GM19463 (cell line): ENCODE data around the gene SRP54.
"Not testable (repeated sequence)": the region's sequence is repeated elsewhere in the genome, so short reads cannot be mapped to it uniquely, and the experiment has no call there.

ENCODE experiments used
- ATAC-seq: cut with Tn5 transposase; IDR thresholded peaks from one replicate; pipeline ENCODE4 v1.9.1; 2021; ENCODE audit warnings: mild to moderate bottlenecking, moderate library complexity; ENCODE audit not compliant: unreplicated experiment

Gene SRP54

DNA sequence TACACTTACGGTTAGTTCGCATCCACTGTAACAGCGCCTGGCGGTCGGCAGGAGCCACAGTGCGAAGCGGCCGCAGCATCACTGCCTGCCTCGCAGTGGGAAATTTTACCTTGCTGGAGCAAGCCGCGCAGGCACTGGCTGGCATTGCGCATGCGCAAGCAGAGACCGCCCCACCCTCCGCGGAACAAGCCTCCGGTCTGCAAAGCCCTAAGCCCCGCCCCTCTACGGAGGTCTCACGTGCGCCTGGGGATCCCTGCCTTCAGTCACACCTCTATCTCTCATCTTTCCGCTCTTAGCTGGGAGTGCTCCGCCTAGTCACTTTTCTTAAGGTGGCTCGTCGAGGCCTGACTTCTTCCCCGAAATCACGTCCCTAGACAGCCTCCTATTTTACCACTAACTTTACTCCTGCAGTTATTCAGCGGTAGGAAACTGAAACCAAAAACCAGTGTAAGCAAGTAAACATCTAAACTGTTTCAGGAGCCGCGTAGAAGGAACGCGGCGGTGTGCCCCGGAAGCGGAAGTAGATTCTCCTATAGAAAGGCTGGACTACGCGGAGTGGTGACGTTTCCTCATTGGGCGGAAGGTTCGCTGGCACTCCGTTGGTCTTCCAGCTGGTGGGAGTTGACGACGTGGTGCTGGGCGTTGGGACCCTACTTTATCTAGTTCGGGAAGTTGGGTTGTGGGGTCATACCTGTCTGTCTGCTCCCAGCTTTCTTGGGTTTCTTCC, at the start of gene SRP54:
Gene SRP54, plus strand, starts transcription at position 572 of the 727 bp plus-strand sequence. CDS start 13,718 bp downstream, outside the sequence.
- ATAC-seq: peak; percentile 82

DNA sequence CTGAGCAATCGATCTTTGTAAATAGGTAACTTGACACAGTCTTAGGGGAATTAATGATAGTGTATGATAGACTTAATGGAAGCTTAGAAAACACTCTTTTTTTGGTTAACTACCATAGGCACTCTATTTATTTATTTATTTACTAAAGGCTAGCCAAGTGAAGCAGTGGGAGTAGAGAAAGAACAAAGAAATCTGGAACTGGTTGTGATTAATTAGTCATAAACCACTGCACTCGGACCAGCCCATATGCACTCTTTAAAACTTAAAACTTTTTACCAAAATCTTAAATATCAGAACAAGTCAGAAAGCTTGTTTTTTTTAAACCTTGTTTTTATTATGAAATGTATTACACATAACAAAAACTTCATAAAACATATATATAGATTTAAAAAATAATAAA, 49.5 kb upstream of the SRP54 start:
- no peak for ATAC-seq

DNA sequence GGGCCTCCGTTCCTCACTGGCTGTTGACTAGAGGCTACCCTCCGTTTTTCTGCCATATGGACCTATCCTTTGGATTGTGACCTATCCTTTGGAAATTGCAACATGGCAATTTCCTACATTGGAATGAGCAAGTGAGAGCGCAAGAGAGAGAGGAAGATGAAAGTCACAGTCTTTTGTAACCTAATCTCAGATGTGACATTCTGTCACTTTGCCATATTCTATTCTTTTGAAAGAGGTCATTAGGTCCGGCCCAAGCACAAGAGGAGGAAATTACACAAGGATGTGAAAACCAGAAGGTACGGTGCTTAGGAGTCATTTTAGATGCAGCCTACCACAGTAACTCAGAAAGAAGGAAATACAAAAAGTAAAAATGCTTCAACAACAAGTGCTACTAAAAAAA, 47.3 kb upstream of the SRP54 start:
- ATAC-seq: no peak

DNA sequence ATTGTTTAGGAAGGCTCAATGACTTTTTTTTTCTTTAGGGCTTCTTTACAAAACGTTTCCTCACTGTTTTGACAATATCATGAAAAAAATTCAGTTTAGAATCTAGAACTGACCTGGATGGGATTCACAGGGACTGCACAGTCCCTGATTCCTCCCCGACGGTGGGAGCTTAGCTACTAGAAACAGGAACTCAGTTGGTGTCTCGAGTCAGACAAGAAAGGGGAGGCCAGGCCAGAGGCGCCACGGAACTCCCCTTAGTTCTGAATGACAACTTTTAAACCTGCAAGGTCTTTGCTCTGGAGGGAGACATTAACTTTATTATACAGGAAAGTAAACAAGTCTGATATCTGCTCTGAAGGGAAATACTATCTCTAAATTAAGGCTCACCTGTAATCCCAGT, 45.4 kb upstream of the SRP54 start:
- no peak for ATAC-seq

DNA sequence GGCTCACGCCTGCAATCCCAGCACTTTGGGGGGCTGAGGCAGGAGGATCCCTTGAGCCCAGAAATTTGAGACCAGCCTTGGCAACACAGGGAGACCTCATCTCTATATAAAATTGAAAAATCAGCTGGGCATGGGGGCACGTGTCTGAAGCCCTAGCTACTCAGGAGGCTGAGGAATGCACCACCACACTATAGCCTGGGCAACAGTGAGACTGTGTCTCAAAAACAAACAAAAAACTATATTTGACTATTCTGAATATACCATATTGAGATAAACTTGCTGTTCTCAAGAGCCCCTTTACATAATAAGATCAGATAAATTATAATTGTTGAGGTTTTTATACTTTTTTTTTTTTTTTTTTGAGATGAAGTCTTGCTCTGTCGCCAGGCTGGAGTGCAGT, 44.9 kb upstream of the SRP54 start:
- ATAC-seq: no peak

DNA sequence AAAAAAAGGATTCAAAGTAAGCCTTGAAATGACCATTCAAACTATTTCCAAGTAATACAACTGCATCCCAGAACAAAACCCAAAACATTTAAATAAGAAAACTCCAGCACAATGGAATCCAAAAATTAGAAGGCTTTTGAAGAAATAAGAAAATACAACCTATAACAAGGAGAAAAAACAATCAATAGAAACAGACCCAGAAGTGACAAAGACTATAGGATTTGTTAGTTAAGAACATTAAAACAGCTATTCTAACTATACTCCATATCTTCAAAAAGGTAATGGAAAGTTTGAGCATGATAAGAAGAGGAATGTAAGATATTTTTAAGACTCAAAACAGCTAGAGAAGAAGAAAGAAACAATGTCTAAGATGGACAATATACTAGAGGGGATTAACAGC, 39.3 kb upstream of the SRP54 start:
- ATAC-seq: no peak

DNA sequence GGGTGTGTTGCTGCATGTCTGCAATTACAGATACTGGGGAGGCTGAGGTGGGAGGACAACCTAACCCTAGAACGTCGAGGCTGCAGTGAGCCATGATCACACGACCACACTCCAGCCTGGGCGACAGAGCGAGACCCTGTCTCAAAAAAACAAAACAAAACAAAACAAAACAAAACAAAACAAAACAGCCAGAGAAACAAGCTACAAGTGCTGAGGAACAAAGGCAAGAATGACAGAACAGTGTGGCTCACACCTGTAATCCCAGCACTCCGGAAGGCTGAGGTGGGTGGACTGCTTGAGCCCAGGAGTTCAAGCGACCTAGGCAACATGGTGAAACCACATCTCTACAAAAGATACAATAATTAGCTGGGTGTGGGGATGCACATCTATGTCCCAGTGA, 38.0 kb upstream of the SRP54 start:
- ATAC-seq: no peak

DNA sequence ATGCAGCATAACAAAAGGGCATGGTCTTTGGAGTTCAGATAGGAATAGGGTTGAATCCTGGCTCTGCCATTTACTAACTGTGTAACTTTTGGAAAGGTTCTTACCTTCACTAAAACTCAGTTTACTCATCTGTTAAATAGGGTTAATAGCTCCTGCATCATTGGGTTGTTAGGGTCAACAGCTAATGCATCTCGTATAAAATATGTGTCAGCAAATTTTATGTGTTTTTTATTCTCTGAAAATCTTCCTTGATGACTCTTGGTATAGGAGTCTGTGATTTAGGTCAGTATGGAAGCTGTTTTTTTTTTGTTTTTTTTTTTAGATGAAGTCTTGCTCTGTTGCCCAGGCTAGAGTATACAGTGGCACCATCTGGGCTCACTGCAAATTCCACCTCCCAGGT, 36.1 kb upstream of the SRP54 start:
- no peak for ATAC-seq

DNA sequence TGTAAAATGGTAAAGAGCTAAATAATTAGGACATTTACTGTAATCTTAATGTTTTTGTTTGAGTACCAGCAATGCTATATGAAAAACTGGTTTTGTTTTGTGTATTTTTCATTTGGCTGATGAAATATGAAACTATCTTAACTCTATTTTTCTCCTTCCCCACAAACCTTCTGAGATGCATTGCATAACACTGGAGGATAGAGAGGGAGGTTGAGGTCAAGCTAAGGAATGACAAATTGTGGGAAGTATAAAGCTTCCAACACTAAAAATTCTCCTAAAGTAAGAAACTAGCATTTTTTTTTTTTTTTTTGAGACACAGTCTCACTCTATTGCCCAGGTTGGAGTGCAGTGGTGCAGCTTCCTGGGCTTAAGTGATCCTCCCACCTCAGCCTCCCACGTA, 31.5 kb upstream of the SRP54 start:
- no peak for ATAC-seq

DNA sequence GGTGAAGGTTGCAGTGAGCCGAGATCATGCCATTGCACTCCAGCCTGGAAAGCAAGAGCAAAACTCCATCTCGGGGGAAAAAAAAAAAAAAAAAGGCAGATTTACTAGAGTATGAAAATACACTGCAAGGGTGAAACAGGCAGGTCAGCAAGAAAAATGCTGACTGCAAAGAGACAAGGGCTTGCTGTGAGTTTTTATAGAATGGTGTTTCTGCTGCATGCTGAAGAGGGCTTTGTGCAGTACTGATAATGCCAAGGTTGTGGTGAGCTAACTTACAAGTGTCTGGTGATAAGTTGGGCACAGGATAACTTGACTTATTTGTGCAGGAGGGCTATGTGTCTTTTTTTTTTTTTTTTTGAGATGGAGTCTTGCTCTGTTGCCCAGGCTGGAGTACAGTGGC, 25.9 kb upstream of the SRP54 start:
- no peak for ATAC-seq

DNA sequence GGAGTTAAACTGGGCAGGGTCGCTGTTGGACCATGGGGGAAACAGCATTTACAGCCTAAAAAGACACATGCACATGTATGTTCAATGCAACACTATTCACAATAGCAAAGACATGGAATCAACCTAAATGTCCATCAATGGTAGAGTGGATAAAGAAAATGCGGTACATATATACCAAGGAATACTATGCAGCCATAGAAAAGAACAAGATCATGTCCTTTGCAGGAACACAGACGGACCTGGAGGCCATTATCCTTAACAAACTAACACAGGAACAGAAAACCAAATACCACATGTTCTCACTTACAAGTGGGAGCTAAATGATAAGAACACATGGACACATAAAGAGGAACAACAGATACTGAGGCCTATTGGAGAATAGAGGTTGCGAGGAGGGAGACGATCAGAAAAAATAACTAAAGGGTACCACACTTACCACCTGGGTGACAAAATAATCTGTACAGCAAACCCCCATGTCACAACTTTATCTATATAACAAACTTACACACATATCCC, 25.0 kb upstream of the SRP54 start:
- no peak for ATAC-seq

DNA sequence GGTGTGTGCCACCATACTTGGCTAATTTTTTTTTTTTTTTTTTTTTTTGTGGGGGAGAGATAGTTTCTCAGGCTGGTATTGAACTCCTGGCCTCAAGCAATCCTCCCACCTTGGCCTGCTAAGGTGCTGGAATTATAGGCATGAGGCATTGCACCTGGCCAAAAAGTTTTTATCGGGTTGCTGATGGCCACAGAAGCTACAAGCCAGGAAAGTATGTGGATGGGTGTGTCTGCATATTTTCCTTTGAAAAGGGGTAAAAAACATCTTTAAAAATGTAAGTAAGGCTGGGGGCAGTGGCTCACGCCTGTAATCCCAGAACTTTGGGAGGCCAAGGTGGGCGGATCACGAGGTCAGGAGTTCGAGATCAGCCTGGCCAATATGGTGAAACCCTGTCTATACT, 20.7 kb upstream of the SRP54 start:
- ATAC-seq: not testable (repeated sequence)

DNA sequence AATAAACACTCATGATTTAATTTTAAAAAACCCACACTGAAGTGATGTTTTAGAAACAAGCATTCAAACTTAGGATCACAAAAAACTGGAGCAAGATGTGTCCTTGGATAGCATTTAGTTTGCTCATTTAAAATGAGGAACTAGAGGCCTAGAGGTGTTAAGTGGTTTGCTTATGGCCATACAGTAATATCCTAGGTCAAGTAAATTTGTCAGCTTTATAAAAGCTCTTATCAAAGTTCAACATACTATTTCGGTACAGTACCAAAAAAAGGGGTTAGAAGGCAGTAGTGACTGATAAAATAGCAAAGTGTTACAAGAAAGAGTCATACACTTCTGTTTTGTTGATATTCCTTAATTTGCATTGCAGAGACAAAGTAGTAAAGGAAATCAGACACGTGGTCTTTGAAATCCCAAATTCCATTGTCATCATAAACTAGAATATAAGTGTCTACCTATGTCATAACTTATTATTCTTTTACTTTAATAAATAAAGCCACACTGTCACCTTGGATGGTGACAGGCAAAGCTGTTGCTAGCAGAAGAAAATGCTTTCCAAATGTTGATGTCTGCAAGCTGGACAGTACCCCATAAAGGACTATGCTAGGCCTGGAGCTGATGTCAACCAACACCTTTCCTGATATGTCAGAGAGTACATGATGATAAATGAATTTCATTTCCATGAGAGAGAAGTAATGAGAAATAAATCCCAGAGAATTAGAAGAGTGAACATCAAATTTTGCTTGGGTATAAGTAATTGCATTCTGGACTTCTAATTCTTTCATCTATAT, 17.6 kb upstream of the SRP54 start:
- ATAC-seq: no peak

DNA sequence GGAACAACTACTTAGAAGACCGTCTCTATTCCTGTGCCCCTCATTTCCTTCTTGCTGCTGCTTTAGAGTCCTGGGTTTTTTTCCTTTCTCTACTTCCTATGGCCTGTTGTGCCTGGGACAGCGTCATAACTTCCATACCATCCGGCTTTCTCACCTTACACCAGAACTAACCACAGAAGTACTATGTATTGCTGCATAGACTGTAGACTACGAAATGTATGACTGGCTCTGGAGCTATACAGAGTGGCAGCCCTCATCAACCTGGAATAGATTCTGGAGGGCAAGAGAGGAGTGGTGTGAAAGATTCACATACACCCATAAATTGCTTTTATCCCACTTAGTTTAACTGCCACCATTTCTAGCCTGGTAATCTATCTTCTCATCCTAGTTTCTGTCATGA, 16.9 kb upstream of the SRP54 start:
- no peak for ATAC-seq

DNA sequence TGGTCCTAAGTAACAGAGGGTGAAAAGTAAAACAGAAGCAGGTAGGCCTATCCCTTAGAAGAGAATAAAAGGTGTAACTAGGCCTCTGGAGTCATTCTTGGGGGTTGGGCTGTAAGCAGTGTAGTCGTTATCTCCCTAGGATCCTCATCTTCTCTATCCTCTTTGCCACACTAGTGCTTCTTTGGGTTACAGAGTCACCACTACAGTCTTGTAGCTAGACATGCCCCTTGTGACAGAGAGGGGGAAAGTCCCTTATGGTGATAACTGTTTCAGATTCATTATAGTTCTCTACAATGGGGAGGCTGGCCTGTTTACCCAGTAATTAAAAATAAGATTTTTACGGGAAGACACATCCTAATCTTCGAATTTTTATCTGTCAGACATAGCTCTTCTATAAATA, 16.4 kb upstream of the SRP54 start:
- ATAC-seq: peak; percentile 98

DNA sequence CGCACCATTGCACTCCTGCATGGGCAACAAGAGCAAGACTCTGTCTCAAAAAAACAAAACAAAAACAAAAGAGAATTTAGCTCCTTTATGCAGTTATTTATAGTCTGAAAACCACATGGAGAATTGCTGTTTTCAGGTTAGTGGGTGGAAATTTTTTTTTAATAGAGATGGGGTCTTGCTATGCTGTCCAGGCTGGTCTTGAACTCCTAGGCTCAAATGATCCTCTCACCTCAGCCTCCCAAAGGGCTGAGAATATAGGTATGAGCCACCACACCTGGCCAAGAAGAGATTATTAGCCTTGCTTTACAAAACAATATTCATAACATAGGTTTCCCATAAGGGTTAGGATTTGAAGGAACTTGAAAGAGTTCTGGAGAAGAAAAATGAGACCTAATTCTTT, 12.1 kb upstream of the SRP54 start:
- no peak for ATAC-seq

DNA sequence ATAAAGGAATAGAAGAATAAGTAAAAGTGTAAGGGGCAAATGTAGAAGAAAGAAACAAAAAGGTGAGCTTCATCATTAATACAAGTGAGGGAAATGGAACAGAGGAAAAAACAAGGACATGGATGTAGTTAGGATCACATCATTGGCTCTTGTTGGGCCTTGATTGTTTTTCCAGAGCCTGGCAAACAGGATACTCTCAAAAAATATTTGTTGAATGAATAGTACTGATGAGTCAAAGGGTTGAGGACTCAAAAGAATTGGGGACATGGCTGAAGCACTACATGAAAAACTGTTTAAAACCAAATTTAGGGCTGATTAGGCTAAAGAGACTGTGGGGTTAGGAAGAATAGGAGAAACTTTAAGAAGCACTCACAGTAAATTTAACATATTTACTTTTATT, 11.4 kb upstream of the SRP54 start:
- ATAC-seq: no peak

DNA sequence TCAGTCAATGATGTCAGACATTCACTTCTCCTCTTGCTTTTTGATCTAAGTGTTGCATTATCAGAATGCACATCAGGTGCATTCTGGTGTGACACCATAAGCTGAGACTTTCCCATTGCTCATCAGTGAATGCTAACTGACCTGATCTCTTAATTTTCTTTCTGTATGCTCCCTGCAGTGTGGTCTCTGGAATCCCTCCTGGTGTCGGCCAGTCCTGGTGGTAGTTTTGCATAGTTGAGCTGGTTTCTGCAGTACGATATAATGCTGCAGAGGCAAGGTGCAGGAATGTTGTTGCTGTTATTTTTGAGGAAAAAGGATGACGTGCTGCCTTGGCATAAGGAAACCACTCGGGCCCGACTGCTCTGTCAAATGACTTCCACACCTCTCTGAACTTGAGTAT, 11.0 kb upstream of the SRP54 start:
- no peak for ATAC-seq

DNA sequence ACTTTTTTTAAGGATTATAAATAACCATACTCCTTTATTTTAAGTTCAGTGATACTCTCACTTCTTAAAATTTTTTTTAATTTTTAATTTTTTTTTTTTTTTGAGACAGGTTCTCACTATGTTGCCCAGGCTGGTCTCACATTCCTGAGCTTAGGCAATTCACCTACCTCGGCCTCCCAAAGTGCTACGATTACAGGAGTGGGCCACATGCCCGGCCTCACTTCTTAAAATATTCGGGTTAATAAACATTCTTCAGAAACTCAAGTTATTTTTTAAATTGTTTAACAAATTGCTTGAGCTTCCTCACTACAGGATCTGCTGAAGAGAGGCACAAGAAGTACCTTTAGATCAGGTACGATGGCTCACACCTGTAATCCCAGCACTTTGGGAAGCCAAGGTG, 4.3 kb upstream of the SRP54 start:
- no peak for ATAC-seq

DNA sequence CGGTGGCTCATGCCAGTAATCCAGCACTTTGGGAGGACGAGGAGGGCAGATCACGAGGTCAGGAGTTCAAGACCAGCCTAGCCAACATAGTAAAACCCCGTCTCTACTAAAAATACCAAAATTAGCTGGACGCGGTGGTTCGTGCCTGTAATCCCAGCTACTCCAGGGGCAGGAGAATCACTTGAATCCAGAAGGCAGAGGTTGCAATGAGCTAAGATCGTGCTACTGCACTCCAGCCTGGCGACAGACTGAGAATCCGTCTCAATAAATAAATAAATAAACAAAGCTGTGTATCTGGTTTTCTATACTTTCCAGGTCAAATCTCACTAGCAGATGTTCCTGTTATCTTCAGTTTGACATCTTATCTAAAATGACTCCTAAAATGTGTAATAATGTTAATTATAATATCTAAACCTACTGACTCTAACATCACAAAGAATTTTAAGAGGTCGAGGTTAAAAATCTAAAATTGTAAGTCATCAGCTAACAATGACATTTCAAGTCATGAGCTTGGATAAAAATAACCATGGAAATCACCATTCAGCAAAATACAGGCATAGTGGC, 2.4 kb upstream of the SRP54 start:
- ATAC-seq: no peak

DNA sequence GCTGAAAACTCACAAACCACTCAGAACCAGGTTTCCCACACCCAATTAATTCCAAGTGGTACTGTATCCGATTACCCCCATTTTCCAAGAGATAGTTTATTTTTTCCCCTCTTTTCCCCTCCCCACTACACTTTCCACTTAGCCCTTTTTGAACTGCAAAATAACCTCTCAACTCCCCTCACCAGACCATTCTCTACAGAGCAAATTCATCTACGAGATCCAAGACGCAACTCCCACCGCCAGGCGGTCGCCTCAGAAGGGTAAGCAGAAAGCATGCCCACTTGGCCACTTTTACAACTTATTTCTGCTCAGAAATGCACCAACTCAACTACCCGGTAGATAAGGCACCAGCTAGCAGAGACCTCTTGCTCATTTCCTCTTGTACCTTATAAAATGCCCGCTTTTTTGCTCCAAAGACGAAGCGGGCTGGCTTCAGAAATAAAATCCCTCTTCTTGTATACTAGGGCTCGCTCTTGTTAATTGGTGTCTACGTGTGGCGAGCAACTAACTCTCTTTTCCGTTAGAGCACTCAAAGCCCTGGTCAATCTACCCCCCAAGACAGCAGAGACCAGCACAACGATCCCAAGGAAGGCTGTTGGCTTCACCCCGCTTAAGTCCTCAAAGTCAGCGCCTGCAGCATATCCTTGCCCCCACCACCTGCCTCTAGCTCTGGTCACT, 910 bp upstream of the SRP54 start:
- ATAC-seq: peak; percentile 4
